Tongue (tissue), 2 donors: ENCODE measurements around the gene TRIM15. TPM values are rescaled to one million over a fixed set of nuclear protein-coding genes. Genes with fewer than 3 reads are reported as not detected.
"Not testable (repeated sequence)": the region's sequence is repeated elsewhere in the genome, so short reads cannot be mapped to it uniquely, and the experiment has no call there.

ENCODE experiments used
- DNase-seq: peaks from one replicate; pipeline ENCODE4 v3.0.0-alpha.2; 2015
- total RNA-seq: library from RNA; depleted of rRNA; stranded (reverse); fragments of >200 nt; gene quantifications from one replicate; pipeline ENCODE4 v1.2.3, GENCODE V29; 2014

Gene TRIM15
- total RNA-seq: not detected

DNA sequence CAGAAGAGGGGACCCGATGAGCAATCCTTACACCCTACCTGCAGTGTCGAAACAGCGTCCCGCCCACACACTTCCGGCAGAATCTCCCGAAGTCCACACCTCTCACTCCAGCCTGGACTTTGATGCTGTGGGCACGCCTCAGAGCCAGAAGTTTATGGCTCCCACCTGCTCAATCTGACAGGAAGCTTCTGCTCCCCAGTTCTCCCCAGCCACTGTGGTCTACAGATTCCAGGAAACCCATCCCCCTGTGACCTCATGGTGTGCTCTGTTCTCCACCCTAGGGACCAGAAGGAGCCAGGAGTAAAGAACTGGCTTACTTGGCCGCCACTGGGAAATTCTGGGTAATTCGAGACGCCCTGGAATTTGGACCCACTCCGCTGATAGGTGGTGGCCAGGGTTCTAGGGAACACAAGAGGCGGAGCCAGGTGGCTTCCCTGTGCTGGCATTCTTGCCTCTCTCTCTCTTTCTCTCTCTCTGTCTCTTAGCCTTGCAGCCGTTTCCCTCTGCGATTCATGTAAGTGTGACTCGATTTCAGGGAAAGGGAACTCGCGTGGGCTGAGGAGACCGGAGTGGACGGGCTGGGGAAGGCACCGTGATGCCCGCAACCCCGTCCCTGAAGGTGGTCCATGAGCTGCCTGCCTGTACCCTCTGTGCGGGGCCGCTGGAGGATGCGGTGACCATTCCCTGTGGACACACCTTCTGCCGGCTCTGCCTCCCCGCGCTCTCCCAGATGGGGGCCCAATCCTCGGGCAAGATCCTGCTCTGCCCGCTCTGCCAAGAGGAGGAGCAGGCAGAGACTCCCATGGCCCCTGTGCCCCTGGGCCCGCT is at the start of gene TRIM15:
Gene TRIM15 (plus strand): TSS at position 457 of the 828 bp plus-strand sequence. CDS start 139 bp downstream, at position 596.
- no peak for DNase-seq

DNA sequence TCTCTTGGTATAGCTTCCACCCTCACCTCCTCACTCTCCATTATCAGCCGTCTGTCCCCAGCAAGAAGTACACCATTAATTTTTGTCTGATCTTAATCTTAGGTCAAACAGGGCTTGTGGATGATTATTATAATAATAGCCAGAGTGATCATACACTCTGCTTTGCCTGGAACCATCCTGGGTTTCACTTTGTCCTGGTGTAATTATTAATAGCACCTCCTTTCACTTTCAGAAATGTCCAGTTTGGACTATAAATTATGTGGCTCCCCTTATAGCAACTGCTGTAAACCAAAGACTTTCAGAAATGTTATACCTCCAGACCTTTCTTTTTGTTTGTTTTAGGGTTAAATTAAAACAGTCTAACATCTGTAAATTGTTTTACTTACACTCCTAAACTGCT is 49.5 kb upstream of the TRIM15 start:
- no peak for DNase-seq

DNA sequence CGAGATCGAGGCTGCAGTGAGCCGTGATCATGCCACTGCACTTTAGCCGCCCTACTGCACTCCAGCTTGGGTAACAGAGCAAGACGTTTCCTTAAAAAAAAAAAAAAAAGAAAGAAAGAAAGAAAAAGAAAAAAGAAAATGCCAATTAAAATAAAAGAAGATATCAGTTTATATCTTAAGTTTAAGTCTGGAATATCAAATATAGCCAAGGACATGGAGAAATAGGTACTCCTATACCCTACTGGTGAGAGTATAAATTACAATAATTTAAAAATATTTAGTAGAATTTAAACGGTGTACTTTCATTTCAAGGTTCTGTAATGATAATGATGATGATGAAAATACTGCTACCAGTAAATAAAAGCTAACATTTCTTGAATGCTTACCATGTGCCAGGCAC is 46.6 kb upstream of the TRIM15 start:
- DNase-seq: no peak

DNA sequence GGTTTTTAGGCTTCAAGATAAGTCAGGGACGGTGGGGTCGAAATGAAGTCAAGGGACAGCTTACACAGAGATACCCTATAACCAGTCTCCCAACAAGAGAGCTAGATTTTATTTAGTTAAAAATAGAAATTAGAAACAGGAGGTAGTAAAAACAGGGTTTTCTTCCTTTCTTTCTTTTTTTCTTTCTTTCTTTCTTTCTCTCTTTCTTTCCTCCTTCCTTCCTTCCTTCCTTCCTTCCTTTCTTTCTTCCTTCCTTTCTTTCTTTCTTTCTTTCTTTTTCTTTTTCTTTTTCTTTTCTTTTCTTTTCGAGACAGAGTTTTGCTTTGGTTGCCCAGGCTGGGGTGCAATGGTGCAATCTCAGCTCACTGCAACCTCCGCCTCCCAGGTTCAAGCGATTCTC is 44.7 kb upstream of the TRIM15 start:
- not testable (repeated sequence) for DNase-seq

DNA sequence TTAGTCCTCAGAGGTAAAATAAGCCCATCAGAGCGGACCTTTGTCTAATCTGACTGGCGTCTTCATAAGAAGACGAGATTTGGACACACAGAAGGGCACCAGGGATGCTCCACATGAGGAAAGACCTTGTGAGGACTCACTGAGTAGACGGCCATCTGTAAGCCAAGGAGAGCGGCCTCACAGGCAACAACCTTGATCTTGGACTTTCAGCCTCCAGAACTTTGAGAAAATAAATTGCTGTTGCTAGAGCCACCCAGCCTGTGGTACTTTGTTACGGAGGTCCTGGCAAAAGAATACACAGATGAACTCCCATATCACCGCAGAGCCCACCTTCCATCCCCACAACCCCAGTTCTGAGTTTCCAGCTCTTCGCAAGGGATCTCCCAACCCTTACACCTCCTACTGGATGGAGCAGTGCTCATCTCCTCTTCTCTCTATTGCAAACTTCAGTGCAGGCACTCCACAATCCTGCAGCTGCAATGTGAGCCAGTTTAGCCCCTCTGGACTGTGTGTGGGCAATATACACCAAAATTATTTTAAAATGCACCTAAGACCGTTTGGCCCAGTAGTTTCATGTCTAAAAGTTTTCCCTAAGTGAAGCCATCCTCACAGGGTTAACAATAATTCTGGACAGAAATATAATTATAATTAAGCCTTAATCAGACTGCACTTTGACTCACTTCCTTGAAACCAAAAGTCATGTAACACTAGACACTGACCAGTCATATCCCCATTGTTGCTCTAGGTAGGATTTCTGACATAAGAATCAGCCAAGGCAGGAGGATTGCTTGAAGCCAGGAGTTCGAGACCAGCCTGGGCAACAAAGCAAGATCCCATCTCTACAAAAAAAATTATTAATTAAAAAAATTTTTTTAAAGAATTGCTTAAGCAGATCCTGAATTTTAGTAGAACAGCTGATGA is 41.6 kb upstream of the TRIM15 start:
- no peak for DNase-seq

DNA sequence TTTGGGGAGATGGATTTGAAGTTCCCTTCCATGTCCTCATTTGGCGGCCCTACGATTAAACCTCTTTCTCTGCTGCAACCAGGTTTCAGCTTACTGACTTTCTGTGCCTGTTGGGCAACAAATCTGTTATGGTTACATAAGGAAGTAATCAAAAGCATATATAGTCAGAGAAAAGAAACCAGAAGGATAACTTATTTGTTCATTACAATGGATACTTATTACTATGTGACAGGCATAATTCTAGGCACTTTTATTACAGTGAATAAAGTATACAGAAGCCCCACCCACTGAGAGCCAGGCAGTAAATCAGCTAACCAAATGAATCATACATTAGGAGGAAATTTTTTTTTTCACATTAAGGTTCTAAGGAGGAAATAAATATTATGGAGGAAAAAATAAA is 40.8 kb upstream of the TRIM15 start:
- no peak for DNase-seq

DNA sequence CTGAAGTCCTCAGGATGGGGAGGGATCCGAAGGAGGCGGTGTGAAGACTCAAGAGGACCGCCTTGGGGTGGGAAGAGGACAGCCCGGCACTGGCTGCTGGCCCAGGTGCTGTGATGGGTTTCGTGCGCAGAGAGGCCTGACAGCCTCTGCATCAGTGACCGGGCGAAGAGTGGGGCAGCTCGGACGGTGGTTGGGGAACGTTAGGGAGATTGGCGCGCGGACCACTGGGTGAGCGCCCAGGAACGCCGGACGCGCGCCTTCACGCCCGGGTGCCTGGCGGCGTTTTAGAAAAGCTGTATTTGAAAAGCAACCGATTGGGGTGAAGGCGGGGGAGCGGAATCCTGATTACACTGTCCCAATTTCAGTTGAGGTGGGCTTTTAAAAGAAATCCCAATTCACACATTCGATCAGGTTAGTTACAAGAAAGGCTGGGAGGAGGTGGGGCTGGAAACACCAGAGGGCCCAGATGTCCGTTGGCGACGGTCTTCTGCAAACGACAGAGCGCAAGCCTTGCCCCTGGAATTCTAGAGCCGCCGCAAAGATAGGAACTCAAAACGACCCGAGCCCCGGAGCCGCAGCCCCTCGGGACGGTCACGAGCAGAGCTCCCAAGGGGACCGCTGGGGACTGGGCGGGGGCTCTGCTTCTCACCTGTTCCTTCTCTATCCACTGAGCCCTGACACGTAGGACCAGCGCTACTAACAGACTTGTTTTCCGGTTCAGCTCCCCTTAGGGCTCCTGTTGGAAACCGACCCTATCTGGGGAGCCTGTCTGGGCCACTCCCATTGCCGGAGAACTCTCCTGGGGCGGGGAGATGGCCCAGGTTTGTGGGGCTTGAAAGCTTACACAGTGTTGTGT is 35.9 kb upstream of the TRIM15 start:
- DNase-seq: peak; percentile 4

DNA sequence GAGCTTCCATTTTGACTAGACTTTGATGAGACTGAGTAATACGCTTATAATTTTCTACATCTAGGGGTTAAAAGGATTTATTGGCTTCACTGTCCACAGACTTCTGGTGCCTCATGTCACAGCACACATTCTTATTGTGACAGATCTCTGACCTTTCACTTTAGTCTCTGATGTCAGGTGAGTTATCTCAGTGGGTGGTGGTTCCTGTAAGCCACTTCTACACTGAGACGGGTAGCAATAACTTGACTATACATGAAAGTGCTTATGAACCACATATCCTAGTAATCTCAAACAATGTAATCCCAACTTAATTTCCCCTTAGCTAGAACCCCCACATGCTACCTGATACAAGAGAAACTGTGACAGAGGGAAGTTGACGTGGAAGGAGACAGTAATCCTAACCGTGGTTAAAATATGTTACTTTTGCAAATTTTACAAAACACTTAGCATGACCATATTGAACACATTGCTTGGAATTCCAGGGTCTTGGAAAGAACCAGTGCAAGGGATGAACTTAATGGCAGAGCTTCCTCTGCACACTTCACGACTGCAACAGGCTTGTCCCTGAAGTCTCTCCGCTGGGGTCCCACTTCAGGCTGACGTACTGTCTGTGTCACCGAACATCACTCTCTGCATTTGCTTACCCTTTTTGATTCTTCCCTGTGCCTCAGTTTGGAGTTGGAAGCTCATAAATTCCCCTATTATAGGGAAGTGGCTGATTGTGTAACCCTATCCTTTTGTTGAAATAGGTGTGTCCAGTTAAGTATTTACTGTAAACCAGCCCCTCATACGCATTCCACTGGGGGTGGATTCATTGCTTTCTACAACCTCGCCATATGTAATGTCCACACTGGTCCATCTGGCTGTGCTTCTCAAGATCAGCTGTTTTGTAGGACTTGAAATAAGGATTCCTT is 33.8 kb upstream of the TRIM15 start:
- no peak for DNase-seq

DNA sequence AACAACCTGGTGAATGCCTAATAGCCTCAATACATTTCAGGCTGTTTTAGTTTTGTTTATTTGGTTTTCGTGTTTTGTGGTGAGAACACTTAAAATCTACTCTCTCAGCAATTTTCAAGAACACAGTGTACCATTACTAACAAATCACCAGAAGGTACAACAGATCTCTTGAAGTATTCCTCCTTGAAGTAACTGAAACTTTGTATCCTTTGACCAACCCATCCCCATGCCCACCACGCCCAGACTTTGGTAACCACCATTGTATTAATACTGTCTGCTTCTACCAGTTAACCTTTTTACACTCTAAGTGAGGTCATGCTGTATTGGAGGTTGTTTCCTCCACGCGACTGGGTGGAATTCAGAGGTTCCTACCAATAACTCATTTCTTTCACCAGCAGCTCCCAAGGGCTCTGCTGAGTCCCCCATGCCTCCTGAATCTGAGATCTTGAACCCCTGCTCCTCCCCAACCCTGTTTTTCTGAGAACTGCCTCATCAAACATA is 33.1 kb upstream of the TRIM15 start:
- DNase-seq: no peak

DNA sequence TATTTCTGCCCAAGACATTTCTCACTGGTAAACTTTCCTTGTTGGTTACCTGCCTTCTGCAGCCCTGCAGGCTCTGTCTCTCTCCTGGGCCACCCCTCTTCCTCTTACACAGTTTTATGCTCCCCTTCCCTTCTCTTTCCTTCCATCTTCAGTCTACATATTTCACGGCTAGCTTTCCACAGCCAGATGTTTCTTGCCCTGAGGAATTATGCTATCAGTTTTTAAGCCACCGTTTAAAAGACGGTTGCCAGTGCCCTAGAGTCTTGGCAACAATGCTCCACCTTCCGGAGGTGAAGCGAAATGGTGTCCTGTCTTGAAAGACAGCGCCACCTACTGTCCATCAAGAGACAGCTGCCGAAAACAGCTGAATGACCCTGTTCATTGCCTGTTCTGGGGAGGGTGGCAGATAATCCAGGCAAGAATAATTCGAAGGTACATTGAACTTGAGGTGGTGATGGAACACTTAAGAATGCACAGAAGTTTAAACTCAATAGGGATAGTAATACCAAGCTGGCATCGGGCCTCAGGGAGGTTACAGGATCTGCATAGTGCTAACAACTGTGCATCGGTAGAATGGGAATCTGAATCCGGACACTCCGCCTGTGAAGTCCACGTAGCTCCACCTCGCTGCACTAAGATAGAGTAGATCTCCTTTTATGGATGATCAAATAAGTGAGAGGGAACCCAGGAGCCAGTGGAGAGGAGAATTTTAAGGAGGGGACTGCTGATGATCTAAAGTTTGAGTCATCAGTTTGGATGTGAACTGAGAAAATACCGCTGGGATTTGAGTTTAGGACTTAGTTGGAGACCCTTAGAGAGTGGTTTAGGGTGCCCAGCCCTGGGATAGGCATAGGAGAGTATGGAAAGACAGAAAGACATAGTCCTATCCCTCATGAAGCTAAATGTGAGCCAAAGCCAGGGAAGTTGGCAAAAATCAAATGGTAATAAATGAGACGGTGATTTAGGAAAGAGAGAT is 32.2 kb upstream of the TRIM15 start:
- peak; percentile 89 for DNase-seq

DNA sequence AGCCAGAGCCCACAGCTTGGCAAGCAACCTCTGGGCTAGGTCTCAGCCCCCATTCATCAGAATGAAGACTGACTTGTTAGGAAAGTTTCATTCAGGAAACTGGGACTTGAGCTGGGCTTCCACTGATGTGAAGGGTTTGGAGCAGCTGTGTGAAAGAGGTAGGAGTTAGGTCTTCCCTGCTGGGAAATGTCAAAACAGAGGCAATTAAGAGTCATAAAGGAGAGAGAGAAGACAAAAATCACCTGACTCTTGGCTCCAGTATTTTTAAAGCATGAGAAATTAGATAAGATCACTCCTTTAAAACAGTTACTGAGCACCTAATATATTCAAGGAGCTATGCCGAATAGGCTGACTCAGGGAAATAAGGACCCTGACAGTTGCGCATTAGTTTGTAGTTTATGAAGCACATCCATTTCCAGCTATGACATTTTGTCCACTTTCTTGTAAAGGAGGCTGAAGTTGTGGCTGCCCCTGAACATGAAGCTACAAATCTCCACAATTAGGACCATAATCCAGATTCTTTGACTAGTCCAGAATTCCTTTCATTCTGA is 31.3 kb upstream of the TRIM15 start:
- no peak for DNase-seq

DNA sequence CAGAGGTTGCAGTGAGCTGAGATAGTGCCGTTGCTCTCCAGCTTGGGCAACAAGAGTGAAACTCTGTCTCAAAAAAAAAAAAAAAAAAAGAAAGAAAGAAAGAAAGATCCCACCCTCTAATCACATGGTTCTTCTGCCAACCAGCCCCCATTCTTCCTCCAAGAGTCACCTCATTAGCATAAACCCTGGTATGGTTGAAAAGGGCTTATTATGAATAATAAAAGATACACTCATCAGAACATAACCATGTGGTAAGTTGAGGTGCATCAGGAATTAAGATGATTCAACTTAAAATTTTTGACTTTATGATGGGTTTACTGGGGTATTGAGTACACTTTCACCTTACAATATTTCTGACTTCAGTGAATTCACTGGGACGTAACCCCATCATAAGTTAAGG is 28.2 kb upstream of the TRIM15 start:
- DNase-seq: no peak

DNA sequence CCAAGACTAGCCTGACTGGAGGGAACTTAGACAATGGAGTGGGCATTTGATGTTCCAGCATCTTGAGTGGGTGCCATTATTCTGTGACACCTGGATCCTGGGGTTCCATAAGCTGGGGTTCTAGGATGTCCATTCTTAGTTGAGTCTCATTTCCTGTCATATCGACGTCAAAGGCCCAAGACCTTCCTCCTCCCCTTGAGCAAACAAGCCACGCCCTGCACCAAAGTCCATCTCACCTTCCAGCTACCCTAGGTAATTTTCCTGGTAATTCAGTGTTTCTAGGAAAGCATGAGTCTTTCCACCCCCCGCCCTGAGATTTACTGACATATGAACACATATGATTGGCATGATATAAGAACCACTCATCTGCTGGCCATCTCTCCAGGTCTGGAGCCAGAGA is 27.6 kb upstream of the TRIM15 start, which contains the start of gene TRIM40:
Gene TRIM40 (plus strand): TSS at position 384 of the 400 bp plus-strand sequence. CDS start 897 bp downstream, outside the sequence.
- DNase-seq: no peak

DNA sequence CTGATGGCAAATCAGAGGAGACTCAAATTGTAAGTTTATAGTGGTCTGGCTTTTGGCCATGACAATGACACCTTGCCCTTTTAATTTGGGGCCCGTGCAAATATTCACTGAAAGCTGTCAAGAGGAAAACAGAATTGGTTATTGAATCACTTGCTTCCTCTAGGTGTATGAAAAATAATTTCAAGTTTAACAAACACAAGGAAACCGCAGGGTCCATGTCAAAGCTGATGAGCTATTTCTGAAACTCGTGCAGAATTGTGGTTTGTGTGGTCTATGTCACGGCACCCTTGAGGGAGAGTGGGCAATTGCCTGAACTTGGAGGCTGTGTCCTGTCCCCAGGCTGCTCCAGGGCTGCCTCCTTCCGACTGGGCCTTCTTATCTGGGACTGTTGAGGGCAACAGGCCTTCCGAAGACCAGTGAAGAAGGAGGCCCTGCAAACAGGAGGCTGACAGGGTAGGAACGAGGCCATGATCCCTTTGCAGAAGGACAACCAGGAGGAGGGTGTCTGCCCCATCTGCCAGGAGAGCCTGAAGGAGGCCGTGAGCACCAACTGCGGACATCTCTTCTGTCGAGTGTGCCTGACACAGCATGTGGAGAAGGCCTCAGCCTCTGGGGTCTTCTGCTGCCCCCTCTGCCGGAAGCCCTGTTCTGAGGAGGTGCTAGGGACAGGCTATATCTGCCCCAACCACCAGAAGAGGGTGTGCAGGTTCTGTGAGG is 26.6 kb upstream of the TRIM15 start:
- DNase-seq: no peak

DNA sequence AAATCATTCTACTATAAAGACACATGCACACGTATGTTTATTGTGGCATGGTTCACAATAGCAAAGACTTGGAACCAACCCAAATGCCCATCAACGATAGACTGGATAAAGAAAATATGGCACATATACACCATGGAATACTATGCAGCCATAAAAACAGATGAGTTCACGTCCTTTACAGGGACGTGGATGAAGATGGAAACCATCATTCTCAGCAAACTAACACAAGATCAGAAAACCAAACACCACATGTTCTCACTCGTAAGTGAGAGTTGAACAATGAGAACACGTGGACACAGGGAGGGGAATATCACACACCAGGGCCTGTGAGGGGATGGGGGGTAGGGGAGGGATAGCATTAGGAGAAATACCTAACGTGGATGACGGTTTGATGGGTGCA is 23.1 kb upstream of the TRIM15 start:
- not testable (repeated sequence) for DNase-seq

DNA sequence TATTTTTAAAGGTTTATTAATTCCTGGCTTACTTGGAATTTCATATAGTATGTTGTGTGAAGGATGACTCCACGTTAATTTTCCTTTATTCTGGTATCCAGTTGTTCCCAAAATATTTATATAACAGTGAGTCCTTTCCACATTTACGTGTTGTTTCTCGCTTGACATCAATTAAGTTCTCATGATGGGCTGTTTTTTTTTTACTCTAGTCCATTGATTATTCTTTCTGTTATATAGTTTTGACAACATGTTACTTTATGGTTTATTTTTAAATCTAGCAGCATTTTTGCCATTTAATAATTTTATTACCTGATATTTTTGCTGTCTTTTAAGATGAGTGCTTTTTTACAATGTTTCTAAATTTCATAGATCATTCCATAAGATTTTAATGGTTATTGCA is 20.7 kb upstream of the TRIM15 start:
- DNase-seq: no peak

DNA sequence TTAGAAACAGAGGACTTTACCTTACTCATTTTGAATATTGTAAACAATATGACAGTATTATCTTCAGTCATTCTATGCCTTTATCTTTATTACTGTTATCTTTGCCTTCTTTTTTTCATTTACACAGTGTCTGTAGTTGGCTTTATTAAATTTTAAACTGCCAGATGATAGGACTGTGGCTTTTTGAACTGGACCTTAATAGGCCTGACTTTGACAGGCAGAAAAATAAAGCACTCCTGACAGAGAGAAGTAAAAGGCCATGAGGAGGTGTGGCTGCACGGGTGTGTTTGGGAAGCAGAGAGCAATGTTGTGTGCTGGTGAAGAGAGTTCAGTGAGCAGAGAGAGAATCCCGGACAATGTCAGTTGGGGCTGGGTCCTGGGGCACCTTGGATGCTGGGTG is 19.6 kb upstream of the TRIM15 start:
- no peak for DNase-seq

DNA sequence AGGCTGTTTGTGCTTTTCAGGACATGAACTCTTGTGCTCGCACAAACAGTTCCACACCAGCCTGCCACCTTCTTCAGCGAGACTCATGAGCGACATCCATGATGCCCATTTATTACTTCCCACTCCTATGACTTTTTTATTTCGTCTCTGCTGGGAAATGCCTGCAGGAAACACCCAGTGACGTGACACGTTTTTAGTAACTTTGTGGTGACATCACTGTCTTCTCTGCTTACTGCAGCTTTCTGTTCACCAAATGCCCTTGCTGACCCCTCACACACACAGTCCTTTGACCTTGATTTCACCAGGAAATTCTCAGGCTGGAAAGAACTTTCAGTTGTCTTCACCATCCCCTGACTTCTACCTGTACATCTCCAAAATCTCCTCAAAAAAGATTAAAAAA is 18.5 kb upstream of the TRIM15 start:
- no peak for DNase-seq

DNA sequence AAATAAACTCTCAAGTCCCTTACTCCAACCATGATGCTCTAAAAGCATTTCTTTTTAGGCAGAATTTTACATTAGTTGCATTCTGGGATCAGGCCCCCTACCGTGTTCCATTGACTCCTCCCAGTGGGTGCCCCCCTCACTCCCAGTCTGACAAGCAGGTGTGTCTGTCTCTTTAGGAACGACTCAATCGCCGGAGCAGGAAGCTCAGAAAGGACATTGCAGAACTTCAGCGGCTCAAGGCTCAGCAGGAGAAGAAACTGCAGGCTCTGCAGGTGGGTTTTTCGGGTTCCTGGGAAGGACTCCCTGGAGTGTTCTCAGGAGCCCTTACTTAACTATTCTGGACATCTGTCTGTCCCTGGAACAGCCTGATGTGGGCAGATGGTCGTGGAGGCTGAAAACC is 17.5 kb upstream of the TRIM15 start:
- no peak for DNase-seq
